ENCODE measurements around the gene ABHD17A.
"Not testable (repeated sequence)": the region's sequence is repeated elsewhere in the genome, so short reads cannot be mapped to it uniquely, and the experiment has no call there.

GRCh38 chr19:1881393-1882088 lies 3.8 kb downstream of the ABHD17A start:
- TF ChIP-seq CTCF, POLR2A (IDR thresholded peaks at IDR 0.05): not testable (repeated sequence)

Measured in uterus (tissue), 2 donors.